GM12878 (cell line): ENCODE results near the gene SLC39A7.
A peak's percentile ranks its signal among the peaks of the same experiment; 100 is the strongest.

Experiments used
- CEBPB ChIP-seq, 2 experiments: fragments of 150-350 bp in 1 of 2; IDR thresholded peaks; 2 replicates each; pipeline ENCODE4 v1.6.1; 2012 to 2014; ENCODE audit warnings: low read depth in 2 of 2, low read length in 2 of 2, borderline replicate concordance in 1 of 2, inconsistent platforms in 1 of 2
- CTCF ChIP-seq, 3 experiments: IDR thresholded peaks in 2 of 3; conservative IDR thresholded peaks in 1 of 3; 2 replicates each; pipeline ENCODE4 v1.5.1; 2011; ENCODE audit warnings: low read depth in 3 of 3, low read length in 3 of 3, mild to moderate bottlenecking in 3 of 3, control low read depth in 2 of 3, moderate library complexity in 2 of 3, inconsistent platforms in 1 of 3, mixed read lengths in 1 of 3; ENCODE audit not compliant: control insufficient read depth in 2 of 3, insufficient read depth in 1 of 3; ENCODE audit errors: extremely low read depth in 1 of 3
- ESRRA ChIP-seq: IDR thresholded peaks from 2 replicates; pipeline ENCODE4 v1.6.1; 2012; ENCODE audit warnings: mild to moderate bottlenecking, low read length, improper control_type of control experiment
- FOXM1 ChIP-seq: IDR thresholded peaks from 2 replicates; pipeline ENCODE4 v1.6.1; 2012; ENCODE audit warnings: low read depth, mild to moderate bottlenecking, inconsistent platforms, low read length, moderate library complexity
- GATAD2B ChIP-seq: fragments of 450-650 bp; conservative IDR thresholded peaks from 2 replicates; pipeline ENCODE4 v1.6.1; 2017; ENCODE audit warnings: low read depth, mild to moderate bottlenecking, moderate library complexity
- NFYB ChIP-seq: IDR thresholded peaks from 2 replicates; pipeline ENCODE4 v1.6.1; 2011; ENCODE audit warnings: low read depth, mild to moderate bottlenecking, low read length, improper control_type of control experiment, moderate library complexity; ENCODE audit not compliant: insufficient read depth
- POLR2A ChIP-seq: IDR thresholded peaks from 2 replicates; pipeline ENCODE4 v1.6.1; 2011; ENCODE audit warnings: low read depth, mild to moderate bottlenecking, low read length
- POLR2AphosphoS5 ChIP-seq: IDR thresholded peaks from 2 replicates; pipeline ENCODE4 v1.6.1; 2011; ENCODE audit warnings: mild to moderate bottlenecking, low read length, inconsistent platforms
- RAD21 ChIP-seq: IDR thresholded peaks from 2 replicates; pipeline ENCODE4 v1.6.1; 2011; ENCODE audit warnings: mild to moderate bottlenecking, low read depth, low read length, moderate library complexity; ENCODE audit not compliant: insufficient read depth

- TF ChIP-seq FOXM1 (no peak), NFYB (no peak), CTCF (IDR thresholded peaks at IDR 0.05 in 2 of 3, conservative IDR thresholded peaks at IDR 0.05 in 1 of 3; ENCODE audit: control insufficient read depth in 2 of 3, extremely low read depth in 1 of 3, insufficient read depth in 1 of 3, low read depth in 3 of 3, low read length in 3 of 3) (no peak), ESRRA (no peak), POLR2AphosphoS5 (no peak), POLR2A (0 out of 2 replicates have a peak, but pooled peaks have one; percentile 11), GATAD2B (no peak), CEBPB (IDR thresholded peaks at IDR 0.05; ENCODE audit: borderline replicate concordance in 1 of 2, low read depth in 2 of 2, low read length in 2 of 2) (no peak), RAD21 (no peak)
These were observed 15.5 kb downstream of the SLC39A7 start for GRCh38 chr6:33216117-33216649.
